Measurements from ENCODE around the gene TPRG1.
A peak's percentile ranks its signal among the peaks of the same experiment; 100 is the strongest.

Gene TPRG1

GRCh38 chr3:189233225-189233858, 61.6 kb downstream of the TPRG1 start:
- TF ChIP-seq, protein P1, sequence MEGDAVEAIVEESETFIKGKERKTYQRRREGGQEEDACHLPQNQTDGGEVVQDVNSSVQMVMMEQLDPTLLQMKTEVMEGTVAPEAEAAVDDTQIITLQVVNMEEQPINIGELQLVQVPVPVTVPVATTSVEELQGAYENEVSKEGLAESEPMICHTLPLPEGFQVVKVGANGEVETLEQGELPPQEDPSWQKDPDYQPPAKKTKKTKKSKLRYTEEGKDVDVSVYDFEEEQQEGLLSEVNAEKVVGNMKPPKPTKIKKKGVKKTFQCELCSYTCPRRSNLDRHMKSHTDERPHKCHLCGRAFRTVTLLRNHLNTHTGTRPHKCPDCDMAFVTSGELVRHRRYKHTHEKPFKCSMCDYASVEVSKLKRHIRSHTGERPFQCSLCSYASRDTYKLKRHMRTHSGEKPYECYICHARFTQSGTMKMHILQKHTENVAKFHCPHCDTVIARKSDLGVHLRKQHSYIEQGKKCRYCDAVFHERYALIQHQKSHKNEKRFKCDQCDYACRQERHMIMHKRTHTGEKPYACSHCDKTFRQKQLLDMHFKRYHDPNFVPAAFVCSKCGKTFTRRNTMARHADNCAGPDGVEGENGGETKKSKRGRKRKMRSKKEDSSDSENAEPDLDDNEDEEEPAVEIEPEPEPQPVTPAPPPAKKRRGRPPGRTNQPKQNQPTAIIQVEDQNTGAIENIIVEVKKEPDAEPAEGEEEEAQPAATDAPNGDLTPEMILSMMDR (IDR thresholded peaks at IDR 0.05) = peak; percentile 61

DNA sequence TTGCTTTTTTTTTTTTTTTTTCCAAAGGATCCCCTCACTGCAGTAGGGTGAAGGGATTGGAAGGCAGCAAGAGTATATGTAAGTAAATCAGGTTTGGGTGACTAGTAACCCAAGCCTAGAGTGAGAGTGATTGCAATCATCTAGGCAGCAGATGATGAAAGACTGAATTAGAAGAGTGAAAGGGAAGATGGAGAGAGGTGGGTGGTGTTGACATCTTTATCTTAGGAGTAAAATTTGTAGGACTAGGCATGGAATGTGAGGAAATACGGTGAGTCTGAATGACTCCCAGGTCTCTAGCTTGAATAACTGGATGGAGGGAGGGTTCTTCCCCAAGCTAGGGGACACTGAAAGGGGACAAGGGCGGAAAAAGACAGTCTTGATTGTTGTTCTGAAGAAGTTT, 63.4 kb downstream of the TPRG1 start:
- Mint-ChIP-seq H3K9me3 (peaks cover 8% of the 10 kb centered on the region), H3K4me1 (peaks cover 5% of the 10 kb centered on the region), H3K4me3 (no peak overlapping the region), H3K27ac (no peak overlapping the region), H3K36me3 (ENCODE audit: low read depth) (no peaks in the 10 kb centered on the region), H3K27me3 (ENCODE audit: low read depth, poor library complexity) (peaks cover 27% of the 10 kb centered on the region)
- DNase-seq = no peak
- TF ChIP-seq, protein P1 (IDR thresholded peaks at IDR 0.05) = no peak

More at GRCh38 chr3:189233225-189233858, 61.6 kb downstream of the TPRG1 start:
- H3K4me3 Mint-ChIP-seq = no peak overlapping the region
- H3K27ac Mint-ChIP-seq = no peak overlapping the region
- H3K9me3 Mint-ChIP-seq = no peaks in the 10 kb centered on the region
- DNase-seq = peak; percentile 54
- no peaks in the 10 kb centered on the region for H3K36me3 Mint-ChIP-seq (ENCODE audit: low read depth)
- peaks cover 18% of the 10 kb centered on the region for H3K4me1 Mint-ChIP-seq
- H3K27me3 Mint-ChIP-seq (ENCODE audit: low read depth, poor library complexity) = peaks cover 32% of the 10 kb centered on the region

DNA sequence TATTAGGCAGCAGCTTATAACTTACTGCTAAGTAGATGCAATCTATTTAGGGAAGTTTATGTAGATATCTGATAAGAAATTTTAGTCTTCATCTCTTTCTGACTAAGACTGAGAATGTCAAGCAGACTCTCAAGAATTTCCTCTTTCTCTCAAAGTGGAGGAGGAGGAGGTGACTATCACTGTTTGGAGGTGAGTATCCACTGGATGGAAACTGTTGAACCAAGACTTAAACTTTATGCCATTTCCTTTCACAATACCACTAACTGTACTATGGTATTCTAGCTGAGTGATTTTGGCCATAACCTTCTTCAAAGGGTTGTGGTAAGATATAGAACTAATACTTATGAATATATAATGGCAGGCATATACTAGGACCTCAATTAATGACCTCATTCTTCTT, 64.6 kb downstream of the TPRG1 start:
- Mint-ChIP-seq H3K27me3 (ENCODE audit: low read depth, poor library complexity) (peaks cover 19% of the 10 kb centered on the region), H3K36me3 (ENCODE audit: low read depth) (peaks cover 1% of the 10 kb centered on the region), H3K4me1 (no peaks in the 10 kb centered on the region), H3K9me3 (peaks cover 18% of the 10 kb centered on the region), H3K27ac (no peak overlapping the region), H3K4me3 (no peak overlapping the region)
- DNase-seq = no peak
- TF ChIP-seq, protein P1 (IDR thresholded peaks at IDR 0.05) = no peak

DNA sequence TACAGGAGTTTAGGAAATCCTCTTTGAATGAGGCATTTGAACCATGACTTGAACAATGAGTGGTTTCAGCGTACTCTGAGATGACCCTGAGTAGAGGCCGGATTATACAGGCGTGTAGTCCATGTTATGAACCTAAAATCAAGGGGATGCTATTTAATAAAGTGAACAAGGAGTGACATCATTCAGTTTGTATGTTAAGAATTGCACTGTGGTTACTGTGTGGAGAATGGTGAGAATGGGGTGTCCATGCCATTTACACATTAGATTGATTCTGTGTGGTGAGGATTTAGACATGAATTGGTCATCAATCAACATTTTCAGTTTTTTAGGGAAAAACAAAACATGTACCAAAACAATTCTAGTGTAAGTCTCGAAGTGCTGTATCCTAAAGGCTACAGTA, 65.8 kb downstream of the TPRG1 start:
- H3K27me3 Mint-ChIP-seq (ENCODE audit: low read depth, poor library complexity) = peaks cover 13% of the 10 kb centered on the region

DNA sequence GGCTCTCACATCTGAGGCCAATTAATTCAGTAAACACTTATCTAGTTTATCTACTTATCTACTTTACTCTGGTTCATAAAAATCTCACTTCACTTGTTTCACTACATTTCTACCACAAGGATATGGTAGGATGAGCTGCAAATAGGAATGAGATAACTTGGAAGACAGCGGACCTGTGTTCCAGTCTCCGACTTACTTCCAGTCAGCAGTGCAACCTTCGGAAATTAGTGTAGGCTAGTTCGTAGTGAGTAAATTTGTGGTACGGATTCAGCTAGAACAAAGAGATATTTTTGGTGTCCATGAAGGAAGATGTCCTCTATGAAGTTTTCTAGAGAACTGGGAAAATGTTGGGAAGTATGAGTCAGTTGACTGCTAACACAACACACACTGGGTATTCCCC, 66.3 kb downstream of the TPRG1 start:
- no peak for DNase-seq
- Mint-ChIP-seq H3K27me3 (ENCODE audit: low read depth, poor library complexity) (peaks cover 13% of the 10 kb centered on the region), H3K36me3 (ENCODE audit: low read depth) (peaks cover 6% of the 10 kb centered on the region), H3K27ac (no peak overlapping the region), H3K9me3 (peaks cover 26% of the 10 kb centered on the region), H3K4me3 (no peak overlapping the region), H3K4me1 (no peaks in the 10 kb centered on the region)
- TF ChIP-seq, protein P1 (IDR thresholded peaks at IDR 0.05) = no peak

More for the DNA sequence above, 65.8 kb downstream of the TPRG1 start:
- Mint-ChIP-seq H3K27ac (no peak overlapping the region), H3K36me3 (ENCODE audit: low read depth) (peaks cover 6% of the 10 kb centered on the region), H3K4me3 (no peak overlapping the region), H3K4me1 (no peaks in the 10 kb centered on the region), H3K9me3 (peaks cover 23% of the 10 kb centered on the region)
- TF ChIP-seq, protein P1 (IDR thresholded peaks at IDR 0.05) = no peak
- no peak for DNase-seq

- Mint-ChIP-seq H3K4me1 (no peaks in the 10 kb centered on the region), H3K27me3 (ENCODE audit: low read depth, poor library complexity) (peaks cover 10% of the 10 kb centered on the region), H3K27ac (no peak overlapping the region), H3K4me3 (no peak overlapping the region), H3K36me3 (ENCODE audit: low read depth) (peaks cover 16% of the 10 kb centered on the region), H3K9me3 (peaks cover 41% of the 10 kb centered on the region)
- TF ChIP-seq, protein P1 (IDR thresholded peaks at IDR 0.05) = no peak
- no peak for DNase-seq
Observed at GRCh38 chr3:189239616-189240015, 67.8 kb downstream of the TPRG1 start.
